HG03060 (cell line): ENCODE data around the gene MXD3.
"Not testable (repeated sequence)": the region's sequence is repeated elsewhere in the genome, so short reads cannot be mapped to it uniquely, and the experiment has no call there.

ENCODE experiments used
- ATAC-seq: cut with Tn5 transposase; IDR thresholded peaks from one replicate; pipeline ENCODE4 v1.9.1; 2021; ENCODE audit warnings: low read depth, moderate number of reproducible peaks; ENCODE audit not compliant: unreplicated experiment

Gene MXD3

GRCh38 chr5:177311723-177312648 lies at the start of gene MXD3:
Gene MXD3 (minus strand): TSS chr5:177311898. CDS start chr5:177311830, 68 bp downstream.
- ATAC-seq = peak; percentile 47

- not testable (repeated sequence) for ATAC-seq
Observed at GRCh38 chr5:177360740-177361139, 49.0 kb upstream of the MXD3 start.

DNA sequence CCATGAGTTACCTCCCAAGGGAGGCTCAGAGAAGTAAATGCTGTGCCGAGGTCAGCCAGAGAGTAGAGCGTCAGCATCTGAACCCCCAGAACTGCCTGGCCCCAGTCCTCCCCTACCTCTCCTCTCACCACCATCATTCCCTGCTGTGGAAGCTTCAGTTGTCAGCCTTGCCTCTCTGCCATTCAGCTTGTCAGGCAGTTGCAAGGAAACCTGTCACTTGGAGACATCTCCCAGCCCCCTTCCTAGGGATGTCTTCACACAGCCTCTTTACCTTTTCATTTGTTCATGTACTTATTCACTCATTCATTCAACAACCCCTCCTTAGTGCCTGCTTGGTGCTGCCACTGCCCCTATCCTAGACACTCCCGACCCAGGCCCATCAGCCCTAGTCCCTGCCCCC lies 48.2 kb upstream of the MXD3 start:
- ATAC-seq = no peak

- no peak for ATAC-seq
Observed at GRCh38 chr5:177359451-177359851, 47.8 kb upstream of the MXD3 start.

- ATAC-seq = no peak
Observed at GRCh38 chr5:177358370-177358819, 46.7 kb upstream of the MXD3 start.

GRCh38 chr5:177357459-177358351 lies 46.0 kb upstream of the MXD3 start, which contains the start of gene RGS14:
Gene RGS14 (plus strand): TSS chr5:177357924. CDS start chr5:177358025, 101 bp downstream.
- peak; percentile 83 for ATAC-seq

DNA sequence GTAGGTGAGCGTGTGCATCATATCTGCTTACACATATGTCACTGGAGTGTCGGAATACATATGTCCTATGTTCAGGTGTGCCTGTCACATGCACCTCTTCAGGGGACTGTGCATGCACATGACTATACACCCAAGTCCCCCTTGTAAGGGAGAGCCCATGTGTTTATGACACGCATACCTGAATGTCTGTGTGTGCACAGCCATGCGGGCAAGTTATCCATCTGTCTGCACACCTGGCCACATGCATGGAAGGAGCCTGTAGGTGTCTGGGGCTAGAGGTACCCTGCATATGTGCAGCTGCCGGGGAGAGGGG lies 45.4 kb upstream of the MXD3 start:
- no peak for ATAC-seq

DNA sequence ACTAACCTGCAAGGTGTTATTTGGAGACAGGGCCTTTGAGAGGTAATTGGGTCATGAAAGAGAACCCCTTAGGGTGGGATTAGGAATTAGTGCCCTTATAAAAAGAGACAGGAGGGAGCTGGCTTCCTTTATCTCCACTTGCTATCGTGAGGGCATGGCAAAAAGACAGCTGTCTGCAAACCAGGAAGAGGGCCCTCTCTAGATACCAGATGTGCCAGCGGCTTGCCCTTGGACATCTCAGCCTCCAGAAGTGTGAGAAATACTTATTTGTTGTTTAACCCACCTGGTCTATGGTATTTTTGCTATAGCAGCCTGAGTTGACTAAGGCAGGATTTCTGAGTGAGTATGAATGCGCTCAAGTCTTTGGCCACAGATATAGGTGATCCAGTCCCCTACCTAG lies 45.0 kb upstream of the MXD3 start:
- ATAC-seq = no peak

DNA sequence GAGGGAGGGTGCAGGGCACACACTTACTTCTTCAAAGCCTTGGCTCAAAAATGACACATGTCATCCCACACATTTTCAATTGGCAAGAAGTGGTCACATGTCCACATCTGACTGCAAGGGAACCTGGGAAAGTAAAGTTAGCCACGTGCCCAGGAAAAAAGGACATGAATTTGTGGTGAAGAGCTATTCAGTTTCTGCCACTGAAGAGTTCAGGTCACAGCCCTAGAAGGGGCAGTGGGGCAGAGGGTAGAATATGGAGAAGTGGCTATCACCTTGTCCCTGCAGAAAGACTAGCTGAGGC lies 44.1 kb upstream of the MXD3 start:
- ATAC-seq = no peak

GRCh38 chr5:177355162-177355867 lies 43.6 kb upstream of the MXD3 start:
- ATAC-seq = no peak

- no peak for ATAC-seq
Observed at GRCh38 chr5:177354711-177355110, 43.0 kb upstream of the MXD3 start.

GRCh38 chr5:177354256-177354655 lies 42.6 kb upstream of the MXD3 start:
- no peak for ATAC-seq

DNA sequence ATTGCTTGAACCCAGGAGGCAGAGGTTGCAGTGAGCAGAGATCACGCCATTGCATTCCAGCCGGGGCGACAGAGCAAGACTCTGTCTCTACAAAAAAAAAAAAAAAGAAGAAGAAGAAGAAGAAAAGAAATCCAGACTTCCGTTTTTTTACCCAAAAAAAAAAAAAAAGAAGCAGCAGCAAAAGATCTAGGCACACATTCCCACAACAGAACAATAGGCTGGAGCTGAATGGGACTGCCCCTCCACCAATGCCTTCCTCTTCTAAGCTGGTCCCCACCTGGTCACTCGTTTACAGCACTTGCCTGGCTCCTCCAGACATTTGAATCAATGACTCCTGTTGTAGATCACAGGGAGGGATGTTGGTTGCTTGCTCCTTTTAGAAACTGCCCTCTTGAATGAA lies 41.4 kb upstream of the MXD3 start:
- no peak for ATAC-seq

- peak; percentile 92 for ATAC-seq
Observed at GRCh38 chr5:177351392-177352329, 40.0 kb upstream of the MXD3 start, which contains the start of gene LMAN2. Gene LMAN2 (minus strand): TSS chr5:177351668. CDS start chr5:177351647, 21 bp downstream.

GRCh38 chr5:177350776-177351391 lies 39.2 kb upstream of the MXD3 start:
- no peak for ATAC-seq

GRCh38 chr5:177349762-177350161 lies 38.1 kb upstream of the MXD3 start:
- ATAC-seq = no peak

- ATAC-seq = no peak
Observed at GRCh38 chr5:177349362-177349647, 37.6 kb upstream of the MXD3 start.

GRCh38 chr5:177347699-177348098 lies 36.0 kb upstream of the MXD3 start:
- no peak for ATAC-seq

DNA sequence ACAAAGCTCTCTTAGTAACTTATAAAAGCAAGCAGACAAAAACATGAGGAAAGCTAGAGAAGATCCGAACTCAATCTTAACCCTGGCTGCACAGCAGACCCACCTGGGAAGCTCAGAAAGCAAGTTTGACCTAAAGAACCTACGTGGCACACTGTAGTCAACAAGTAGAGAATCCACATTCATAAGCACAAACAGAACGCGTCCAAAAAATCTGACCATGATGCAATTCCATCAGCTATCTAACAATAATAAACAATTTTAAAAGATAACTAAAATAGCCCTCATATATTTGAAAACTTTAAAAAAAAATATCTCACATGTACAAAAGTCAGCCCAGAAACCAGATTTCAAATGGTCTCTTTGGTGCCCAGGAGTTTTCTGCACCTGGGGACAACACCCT lies 35.1 kb upstream of the MXD3 start:
- no peak for ATAC-seq
